Keratinocyte (primary cell): ENCODE data around the gene S100A2. TPM values are rescaled to one million over a fixed set of nuclear protein-coding genes. Genes with fewer than 3 reads are reported as not detected.

Source experiments
- DNase-seq: peaks from one replicate; pipeline ENCODE4 v3.0.0-alpha.2; 2011; ENCODE audit warnings: low read depth, missing footprints, low spot score
- FAIRE-seq: peaks from 2 replicates; lab custom pipeline; 2011; peaks lifted over from hg19 to GRCh38; lab: Jason Lieb, UNC
- H2AFZ ChIP-seq: 2 replicates; pipeline ENCODE4 v1.6.0; 2012; ENCODE audit warnings: low read length, control low read depth, inconsistent platforms; ENCODE audit not compliant: control insufficient read depth
- H3K27ac ChIP-seq: 2 replicates; pipeline ENCODE4 v1.5.1; 2011; ENCODE audit warnings: low read length; ENCODE audit not compliant: control insufficient read depth, insufficient read depth
- H3K27me3 ChIP-seq: 3 replicates; pipeline ENCODE4 v1.6.0; 2011; ENCODE audit warnings: low read length; ENCODE audit not compliant: control insufficient read depth, insufficient read depth; ENCODE audit errors: extremely low read depth
- H3K36me3 ChIP-seq, 2 experiments: 2 replicates in 1 of 2; 3 replicates in 1 of 2; pipeline ENCODE4 v1.5.1; 2011; ENCODE audit warnings: low read length in 2 of 2, mild to moderate bottlenecking in 1 of 2; ENCODE audit not compliant: control insufficient read depth in 2 of 2, insufficient read depth in 2 of 2; ENCODE audit errors: extremely low read depth in 1 of 2
- H3K4me1 ChIP-seq: 3 replicates; pipeline ENCODE4 v1.5.1; 2011; ENCODE audit warnings: low read length; ENCODE audit not compliant: control insufficient read depth, insufficient read depth; ENCODE audit errors: extremely low read depth
- H3K4me2 ChIP-seq: 3 replicates; pipeline ENCODE4 v1.6.0; 2011; ENCODE audit warnings: low read depth, low read length; ENCODE audit not compliant: control insufficient read depth, insufficient read depth; ENCODE audit errors: extremely low read depth
- H3K4me3 ChIP-seq, 3 experiments: fragments of 200-600 bp in 1 of 3; sonication (generic) in 1 of 3; 2 replicates in 2 of 3; 3 replicates in 1 of 3; pipeline ENCODE4 v1.5.1; 2011 to 2016; ENCODE audit warnings: low read length in 3 of 3, mild to moderate bottlenecking in 3 of 3, control low read depth in 2 of 3, inconsistent platforms in 1 of 3, low read depth in 1 of 3, mixed read lengths in 1 of 3, mixed run types in 1 of 3, moderate library complexity in 1 of 3; ENCODE audit not compliant: control insufficient read depth in 2 of 3, insufficient read depth in 2 of 3; ENCODE audit errors: extremely low read depth in 1 of 3
- H3K79me2 ChIP-seq: 2 replicates; pipeline ENCODE4 v1.6.0; 2012; ENCODE audit warnings: low read length; ENCODE audit not compliant: control insufficient read depth, insufficient read depth
- H3K9ac ChIP-seq: 3 replicates; pipeline ENCODE4 v1.6.0; 2011; ENCODE audit warnings: low read length; ENCODE audit not compliant: control insufficient read depth, insufficient read depth; ENCODE audit errors: extremely low read depth
- H3K9me1 ChIP-seq: 3 replicates; pipeline ENCODE4 v1.6.0; 2011; ENCODE audit warnings: low read length; ENCODE audit not compliant: control insufficient read depth, insufficient read depth; ENCODE audit errors: extremely low read depth
- H3K9me3 ChIP-seq: 2 replicates; pipeline ENCODE4 v1.5.1; 2012; ENCODE audit warnings: low read depth, low read length; ENCODE audit not compliant: control insufficient read depth
- H4K20me1 ChIP-seq: 3 replicates; pipeline ENCODE4 v1.6.0; 2011; ENCODE audit warnings: low read length; ENCODE audit not compliant: control insufficient read depth, insufficient read depth; ENCODE audit errors: extremely low read depth
- EZH2 ChIP-seq: IDR thresholded peaks from one replicate; pipeline ENCODE4 v1.6.1; 2012; ENCODE audit warnings: inconsistent platforms, mild to moderate bottlenecking, low read length, moderate library complexity
- dilution Hi-C: fragments of 300-500 bp; cut with MboI; formaldehyde crosslinking; loops from one replicate; pipeline ENCODE4 v1.7.0; 2020; ENCODE audit warnings: low sequenced_read_pairs; ENCODE audit not compliant: extremely low pct_ligation_motif_present
- polyA plus RNA-seq, 5 experiments: library from polyadenylated mRNA; depleted of rRNA in 3 of 5; stranded (reverse) in 3 of 5; stranded (forward) in 1 of 5; unstranded in 1 of 5; fragments of >200 nt; gene quantifications; 1 replicate in 1 of 5; 2 replicates in 3 of 5; 3 replicates in 1 of 5; pipeline versions ENCODE4 v1.2.1 to v1.2.3, GENCODE V29; 2011 to 2012; ENCODE audit warnings: missing spikeins in 2 of 5, low read depth in 1 of 5, low replicate concordance in 1 of 5
- TF ChIP-seq, protein P1 (sequence below), 3 experiments: IDR thresholded peaks in 1 of 3; conservative IDR thresholded peaks in 1 of 3; optimal IDR thresholded peaks in 1 of 3; 2 replicates in 2 of 3; 3 replicates in 1 of 3; pipeline versions ENCODE3 to v1.5.1; 2011; ENCODE audit warnings: low read length in 3 of 3, mild to moderate bottlenecking in 3 of 3, moderate library complexity in 2 of 3, control low read depth in 1 of 3, inconsistent platforms in 1 of 3; ENCODE audit not compliant: insufficient read depth in 2 of 3; ENCODE audit errors: extremely low read depth in 1 of 3

The S100A2 gene
- polyA plus RNA-seq, 1 donor (not counting 4 experiments of a cell fraction or from before 2014, with no cell fraction given), result 12,757 TPM

DNA sequence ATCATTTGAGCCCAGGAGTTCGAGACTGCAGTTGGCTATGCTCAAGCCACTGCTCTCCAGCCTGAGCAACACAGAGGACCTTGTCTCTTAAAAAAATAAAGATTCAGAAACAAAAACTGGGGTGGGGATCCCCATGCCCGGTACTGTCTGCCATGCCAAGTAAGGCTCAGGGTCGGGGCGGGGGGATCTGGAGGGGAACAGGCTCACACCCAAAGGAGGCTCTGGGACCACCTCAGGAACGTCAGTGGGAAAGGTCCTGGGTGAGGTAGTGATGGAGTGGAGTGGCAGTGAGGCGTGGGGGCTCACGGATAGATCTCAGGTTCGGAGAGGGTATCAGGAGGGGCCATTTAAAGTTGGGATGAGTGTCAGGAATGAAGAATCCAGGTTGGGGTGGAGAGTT, 19.3 kb downstream of the S100A2 start:
- no peak overlapping the region for H2AFZ ChIP-seq
- dilution Hi-C loops, result no loop called here
- no peaks in the 10 kb centered on the region for H4K20me1 ChIP-seq
- H3K4me2 ChIP-seq, result no peak overlapping the region
- DNase-seq (no peak), FAIRE-seq (no peak)
- peaks cover 64% of the 10 kb centered on the region for H3K4me1 ChIP-seq
- H3K27me3 ChIP-seq, result no peaks in the 10 kb centered on the region
- H3K36me3 ChIP-seq, result peaks cover 1 to 11% of the 10 kb centered on the region in 2 experiments
- no peak overlapping the region for H3K27ac ChIP-seq
- TF ChIP-seq EZH2, result no peak
- TF ChIP-seq, protein P1, sequence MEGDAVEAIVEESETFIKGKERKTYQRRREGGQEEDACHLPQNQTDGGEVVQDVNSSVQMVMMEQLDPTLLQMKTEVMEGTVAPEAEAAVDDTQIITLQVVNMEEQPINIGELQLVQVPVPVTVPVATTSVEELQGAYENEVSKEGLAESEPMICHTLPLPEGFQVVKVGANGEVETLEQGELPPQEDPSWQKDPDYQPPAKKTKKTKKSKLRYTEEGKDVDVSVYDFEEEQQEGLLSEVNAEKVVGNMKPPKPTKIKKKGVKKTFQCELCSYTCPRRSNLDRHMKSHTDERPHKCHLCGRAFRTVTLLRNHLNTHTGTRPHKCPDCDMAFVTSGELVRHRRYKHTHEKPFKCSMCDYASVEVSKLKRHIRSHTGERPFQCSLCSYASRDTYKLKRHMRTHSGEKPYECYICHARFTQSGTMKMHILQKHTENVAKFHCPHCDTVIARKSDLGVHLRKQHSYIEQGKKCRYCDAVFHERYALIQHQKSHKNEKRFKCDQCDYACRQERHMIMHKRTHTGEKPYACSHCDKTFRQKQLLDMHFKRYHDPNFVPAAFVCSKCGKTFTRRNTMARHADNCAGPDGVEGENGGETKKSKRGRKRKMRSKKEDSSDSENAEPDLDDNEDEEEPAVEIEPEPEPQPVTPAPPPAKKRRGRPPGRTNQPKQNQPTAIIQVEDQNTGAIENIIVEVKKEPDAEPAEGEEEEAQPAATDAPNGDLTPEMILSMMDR (optimal IDR thresholded peaks at IDR 0.05 in 1 of 3, IDR thresholded peaks at IDR 0.05 in 1 of 3, conservative IDR thresholded peaks at IDR 0.05 in 1 of 3; ENCODE audit: extremely low read depth in 1 of 3, insufficient read depth in 2 of 3, low read length in 3 of 3), result no peak
- no peaks in the 10 kb centered on the region for H3K9me3 ChIP-seq
- H3K9ac ChIP-seq, result no peak overlapping the region
- H3K9me1 ChIP-seq, result no peaks in the 10 kb centered on the region
- H3K4me3 ChIP-seq, result no peak overlapping the region
- H3K79me2 ChIP-seq, result no peaks in the 10 kb centered on the region

DNA sequence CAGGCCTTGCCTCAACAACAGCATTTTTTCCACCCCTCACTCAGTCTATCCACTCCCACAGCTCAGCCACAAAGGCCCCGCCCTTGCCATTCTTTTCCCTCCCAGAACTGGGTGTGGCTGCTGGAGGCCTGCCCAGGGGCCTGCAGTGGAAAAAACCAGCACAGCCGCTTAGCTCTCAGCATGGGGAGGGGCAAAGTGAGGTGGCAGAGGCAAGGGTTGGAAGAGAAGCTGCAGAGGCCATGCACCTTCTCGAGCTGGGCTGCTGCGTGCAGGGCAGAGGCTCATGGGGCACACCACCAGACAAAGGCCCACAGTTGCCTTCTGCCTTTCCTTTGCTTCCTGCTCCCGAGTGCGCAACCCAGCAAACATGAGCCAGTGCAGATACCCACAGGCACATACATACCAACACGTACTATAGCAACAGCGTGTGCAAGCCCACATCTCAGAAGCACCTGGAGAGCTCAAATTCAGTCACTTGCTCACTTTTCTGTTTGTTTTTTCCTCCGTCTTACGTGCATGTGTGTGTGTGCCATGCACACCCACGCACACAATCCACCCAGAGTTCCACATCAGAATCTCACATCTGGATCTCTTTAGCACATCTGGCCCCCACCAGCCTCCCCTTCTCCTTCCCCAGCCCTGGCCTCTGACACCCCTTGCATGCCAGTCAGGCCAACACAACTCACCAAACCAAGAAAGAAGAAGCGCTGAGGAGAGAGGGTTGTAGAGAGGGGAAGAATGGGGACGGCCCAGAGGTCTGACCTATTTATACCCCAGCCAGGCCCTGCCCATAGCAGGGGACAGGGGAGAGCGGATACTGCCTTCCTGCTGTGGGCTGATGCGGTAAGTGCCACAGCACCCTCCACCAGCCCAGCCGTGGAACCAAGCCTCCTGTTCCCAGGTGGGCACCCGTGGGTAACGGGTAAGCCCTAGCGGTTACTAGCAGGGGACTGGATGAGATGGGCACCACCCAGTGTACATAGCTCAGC, 20.3 kb downstream of the S100A2 start, which contains the start of gene S100A4:
Gene S100A4 (minus strand): TSS at position 740 of the 989 bp plus-strand sequence. CDS start 1,012 bp downstream, outside the sequence.
- H3K27me3 ChIP-seq, result no peaks in the 10 kb centered on the region
- peak; percentile 76 for FAIRE-seq
- peak within 1 kb of the TSS in 2 of 3 experiments; percentile 17 to 19 for H3K4me3 ChIP-seq
- no peaks in the 10 kb centered on the region for H4K20me1 ChIP-seq
- peak within 1 kb of the TSS; percentile 55 for H3K9ac ChIP-seq
- dilution Hi-C loops, result no loop called here
- TF ChIP-seq, protein P1 (optimal IDR thresholded peaks at IDR 0.05 in 1 of 3, IDR thresholded peaks at IDR 0.05 in 1 of 3, conservative IDR thresholded peaks at IDR 0.05 in 1 of 3; ENCODE audit: extremely low read depth in 1 of 3, insufficient read depth in 2 of 3, low read length in 3 of 3), result no peak
- TF ChIP-seq EZH2, result no peak
- DNase-seq, result no peak
- H3K27ac ChIP-seq, result peak within 1 kb of the TSS; percentile 69
- no peaks in the 10 kb centered on the region for H3K9me1 ChIP-seq
- no peak within 1 kb of the TSS for H2AFZ ChIP-seq
- no peaks in the 10 kb centered on the region for H3K79me2 ChIP-seq
- H3K4me1 ChIP-seq, result peaks cover 65% of the 10 kb centered on the region
- no peaks in the 10 kb centered on the region for H3K9me3 ChIP-seq
- peak within 1 kb of the TSS; percentile 60 for H3K4me2 ChIP-seq
- peaks cover 1 to 11% of the 10 kb centered on the region in 2 experiments for H3K36me3 ChIP-seq
